ENCODE measurements around the gene FCMR.

FCMR gene

DNA sequence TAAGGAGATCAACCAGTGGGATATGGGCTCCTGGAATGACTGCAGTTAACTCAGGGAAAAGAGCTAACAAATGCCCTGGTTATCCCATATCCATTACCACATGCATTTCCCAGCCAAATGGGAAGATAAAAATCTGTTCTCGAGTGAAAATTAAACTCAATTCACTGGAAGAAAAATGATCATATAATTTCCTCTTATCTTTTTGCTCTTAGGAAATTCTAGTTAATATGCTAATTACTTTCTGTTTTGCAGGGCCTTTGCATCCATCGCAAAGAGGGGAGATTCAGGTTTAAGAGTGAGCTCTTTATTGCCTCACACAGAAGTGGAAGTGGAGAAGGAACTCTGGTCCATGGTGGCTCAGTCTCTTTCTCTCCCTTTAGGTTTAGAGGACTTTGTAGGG, 28.4 kb downstream of the FCMR start:
- Histone ChIP-seq H3K9me3 (ENCODE audit: severe bottlenecking) (no peaks in the 10 kb centered on the region), H3K36me3 (no peaks in the 10 kb centered on the region), H3K27me3 (ENCODE audit: insufficient read depth, low read depth, severe bottlenecking) (peaks cover 96% of the 10 kb centered on the region), H3K27ac (no peak overlapping the region), H3K4me3 (ENCODE audit: low read depth, low read length) (no peak overlapping the region)
- DNase-seq, result no peak
- TF ChIP-seq, protein P1, sequence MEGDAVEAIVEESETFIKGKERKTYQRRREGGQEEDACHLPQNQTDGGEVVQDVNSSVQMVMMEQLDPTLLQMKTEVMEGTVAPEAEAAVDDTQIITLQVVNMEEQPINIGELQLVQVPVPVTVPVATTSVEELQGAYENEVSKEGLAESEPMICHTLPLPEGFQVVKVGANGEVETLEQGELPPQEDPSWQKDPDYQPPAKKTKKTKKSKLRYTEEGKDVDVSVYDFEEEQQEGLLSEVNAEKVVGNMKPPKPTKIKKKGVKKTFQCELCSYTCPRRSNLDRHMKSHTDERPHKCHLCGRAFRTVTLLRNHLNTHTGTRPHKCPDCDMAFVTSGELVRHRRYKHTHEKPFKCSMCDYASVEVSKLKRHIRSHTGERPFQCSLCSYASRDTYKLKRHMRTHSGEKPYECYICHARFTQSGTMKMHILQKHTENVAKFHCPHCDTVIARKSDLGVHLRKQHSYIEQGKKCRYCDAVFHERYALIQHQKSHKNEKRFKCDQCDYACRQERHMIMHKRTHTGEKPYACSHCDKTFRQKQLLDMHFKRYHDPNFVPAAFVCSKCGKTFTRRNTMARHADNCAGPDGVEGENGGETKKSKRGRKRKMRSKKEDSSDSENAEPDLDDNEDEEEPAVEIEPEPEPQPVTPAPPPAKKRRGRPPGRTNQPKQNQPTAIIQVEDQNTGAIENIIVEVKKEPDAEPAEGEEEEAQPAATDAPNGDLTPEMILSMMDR (IDR thresholded peaks at IDR 0.05; ENCODE audit: low read depth, low read length), result no peak

DNA sequence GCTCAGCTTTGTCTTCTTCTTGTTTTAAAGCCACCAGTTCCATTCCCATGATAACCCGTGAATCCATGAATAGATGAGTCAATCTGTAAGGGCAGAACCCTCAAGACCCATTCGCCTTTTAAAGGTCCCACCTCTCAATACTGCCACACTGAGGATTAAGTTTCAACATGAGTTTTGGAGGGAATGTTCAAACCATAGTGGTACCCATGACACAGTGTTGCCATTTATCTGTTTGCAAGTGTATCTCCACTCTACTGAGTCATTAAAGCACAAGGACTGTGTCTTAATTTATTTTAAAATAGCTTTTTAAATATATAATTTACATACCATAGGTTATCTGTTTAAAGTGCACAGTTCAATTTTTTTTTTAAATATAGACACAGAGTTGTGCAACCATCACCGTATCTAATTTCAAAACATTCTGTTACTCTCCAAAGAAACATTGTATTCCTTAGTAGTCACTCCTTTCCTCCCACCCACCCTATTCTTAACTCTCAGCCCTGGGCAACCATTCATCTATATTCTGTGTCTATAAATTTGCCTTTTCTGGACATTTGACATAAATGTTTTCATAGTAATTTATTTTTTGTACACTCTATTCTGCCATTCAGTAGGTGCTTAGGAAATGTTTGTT, 29.3 kb downstream of the FCMR start:
- no peak overlapping the region for H3K27ac ChIP-seq
- no peaks in the 10 kb centered on the region for H3K36me3 ChIP-seq
- TF ChIP-seq, protein P1 (IDR thresholded peaks at IDR 0.05; ENCODE audit: low read depth, low read length), result no peak
- H3K4me3 ChIP-seq (ENCODE audit: low read depth, low read length), result no peak overlapping the region
- no peaks in the 10 kb centered on the region for H3K9me3 ChIP-seq (ENCODE audit: severe bottlenecking)
- DNase-seq, result no peak
- H3K27me3 ChIP-seq (ENCODE audit: insufficient read depth, low read depth, severe bottlenecking), result peaks cover 97% of the 10 kb centered on the region

DNA sequence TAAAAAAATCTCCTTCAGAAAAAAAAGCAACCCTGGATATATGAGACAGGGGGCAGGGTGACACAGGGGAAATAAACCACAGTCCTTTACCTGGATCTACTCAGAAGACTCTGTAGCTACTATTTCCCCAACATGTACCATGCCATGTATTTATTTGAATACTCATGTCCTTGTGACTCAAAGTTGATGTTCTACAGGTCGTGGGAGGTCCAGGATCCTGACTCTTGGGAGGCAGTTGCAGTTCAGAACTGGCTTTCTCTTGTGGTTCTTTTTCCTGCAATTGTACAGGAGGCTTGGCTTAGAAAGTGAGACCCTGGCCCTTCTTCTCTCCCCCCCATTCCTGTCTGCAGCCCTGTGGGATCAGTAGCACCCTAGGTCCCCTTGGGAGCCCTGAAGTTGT, 30.3 kb downstream of the FCMR start:
- no peak overlapping the region for H3K27ac ChIP-seq
- H3K36me3 ChIP-seq, result no peaks in the 10 kb centered on the region

DNA sequence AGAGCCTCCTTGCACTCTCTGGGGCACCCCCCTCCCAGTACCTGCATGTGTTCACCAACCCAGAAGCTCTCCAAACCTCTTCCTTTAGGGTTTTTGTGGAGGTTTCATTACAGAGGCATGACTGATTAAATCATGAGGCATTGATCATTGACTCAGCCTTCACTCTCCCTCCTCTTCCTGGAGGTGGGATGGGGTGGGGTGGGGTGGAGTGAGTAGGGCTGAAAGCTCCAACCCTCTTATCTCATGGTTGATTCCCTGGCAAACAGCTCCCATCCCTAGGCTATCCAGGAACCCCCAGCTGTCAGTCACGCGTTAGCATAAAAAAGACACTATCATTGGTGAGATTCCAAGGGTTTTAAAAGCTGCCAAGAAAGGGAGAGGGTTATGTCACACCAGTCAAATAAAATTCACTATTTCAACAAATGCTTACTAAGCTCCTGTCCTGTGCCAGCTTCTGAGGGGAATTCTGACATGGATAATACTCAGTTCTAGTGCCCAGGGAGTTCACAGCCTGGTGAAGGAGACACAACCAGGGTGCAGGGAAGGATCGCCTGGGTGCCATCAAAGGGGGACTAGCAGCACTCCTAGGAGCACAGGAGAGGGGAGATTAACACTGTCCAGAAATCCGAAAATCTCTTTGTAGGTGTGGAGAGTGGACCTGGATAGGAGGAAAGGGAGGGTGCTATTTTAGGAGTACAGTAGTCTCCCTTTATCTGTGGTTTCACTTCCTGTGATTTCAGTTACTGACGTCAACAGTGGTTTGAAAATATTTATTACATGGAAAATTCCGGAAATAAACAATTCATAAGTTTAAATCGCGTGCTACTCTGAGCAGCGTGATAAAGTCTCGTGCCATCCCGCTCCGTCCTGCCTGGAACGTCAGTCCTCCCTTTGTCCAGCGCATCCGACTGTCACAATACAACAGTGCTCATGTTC, 31.3 kb downstream of the FCMR start:
- H3K27ac ChIP-seq, result no peak overlapping the region
- H3K36me3 ChIP-seq, result no peaks in the 10 kb centered on the region
- TF ChIP-seq, protein P1 (IDR thresholded peaks at IDR 0.05; ENCODE audit: low read depth, low read length), result no peak
- no peaks in the 10 kb centered on the region for H3K9me3 ChIP-seq (ENCODE audit: severe bottlenecking)
- H3K4me3 ChIP-seq (ENCODE audit: low read depth, low read length), result no peak overlapping the region
- DNase-seq, result no peak
- peaks cover 97% of the 10 kb centered on the region for H3K27me3 ChIP-seq (ENCODE audit: insufficient read depth, low read depth, severe bottlenecking)

More for the DNA sequence above, 30.3 kb downstream of the FCMR start:
- no peaks in the 10 kb centered on the region for H3K9me3 ChIP-seq (ENCODE audit: severe bottlenecking)
- H3K27me3 ChIP-seq (ENCODE audit: insufficient read depth, low read depth, severe bottlenecking), result peaks cover 97% of the 10 kb centered on the region
- TF ChIP-seq, protein P1 (IDR thresholded peaks at IDR 0.05; ENCODE audit: low read depth, low read length), result no peak
- DNase-seq, result no peak
- H3K4me3 ChIP-seq (ENCODE audit: low read depth, low read length), result no peak overlapping the region

DNA sequence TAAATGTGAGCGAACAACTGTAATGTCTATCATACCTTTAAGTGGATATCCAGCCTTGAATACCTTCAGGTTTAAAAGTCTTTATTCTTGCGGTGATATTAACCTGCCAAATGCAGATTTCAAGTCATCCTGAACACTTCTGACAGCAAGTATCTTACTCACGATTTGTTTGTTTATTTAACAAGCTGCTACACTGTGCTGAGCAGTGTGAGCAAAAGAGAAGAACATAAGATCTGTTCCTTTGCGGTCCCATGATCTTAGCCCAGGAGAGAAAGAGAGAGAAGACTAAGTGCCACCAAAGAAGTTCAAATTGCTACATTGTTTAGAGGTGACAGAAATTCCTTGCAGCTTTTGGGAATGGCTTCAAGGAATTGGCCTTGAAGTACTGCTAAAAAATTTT, 34.0 kb downstream of the FCMR start:
- DNase-seq, result no peak
- TF ChIP-seq, protein P1 (IDR thresholded peaks at IDR 0.05; ENCODE audit: low read depth, low read length), result no peak
- no peak overlapping the region for H3K27ac ChIP-seq
- peaks cover 1% of the 10 kb centered on the region for H3K9me3 ChIP-seq (ENCODE audit: severe bottlenecking)
- peaks cover 97% of the 10 kb centered on the region for H3K27me3 ChIP-seq (ENCODE audit: insufficient read depth, low read depth, severe bottlenecking)
- no peaks in the 10 kb centered on the region for H3K36me3 ChIP-seq
- H3K4me3 ChIP-seq (ENCODE audit: low read depth, low read length), result no peak overlapping the region
